ENCODE measurements around the gene B3GAT3.

Gene B3GAT3

GRCh38 chr11:62621567-62622470, at the start of gene B3GAT3:
Gene B3GAT3 (minus strand): TSS chr11:62621986. CDS start chr11:62621947, 39 bp downstream.
- in situ Hi-C loops (cut with MboI; ENCODE audit: low pct_unique_long_range_greater_than_20kb, low sequenced_read_pairs, unreplicated experiment), result no loop called here
- peak; percentile 99 for DNase-seq (ENCODE audit: low spot score)
- TF ChIP-seq CTCF (IDR thresholded peaks at IDR 0.05; ENCODE audit: extremely low read depth, insufficient read depth, missing control alignments), result no peak

- no peak for TF ChIP-seq CTCF (IDR thresholded peaks at IDR 0.05; ENCODE audit: extremely low read depth, insufficient read depth, missing control alignments)
- in situ Hi-C loops (cut with MboI; ENCODE audit: low pct_unique_long_range_greater_than_20kb, low sequenced_read_pairs, unreplicated experiment), result no loop called here
- DNase-seq (ENCODE audit: low spot score), result no peak
Observed at GRCh38 chr11:62671236-62671607, 49.4 kb upstream of the B3GAT3 start.

GRCh38 chr11:62669420-62670161, 47.8 kb upstream of the B3GAT3 start:
- in situ Hi-C loops (cut with MboI; ENCODE audit: low pct_unique_long_range_greater_than_20kb, low sequenced_read_pairs, unreplicated experiment), result no loop called here
- DNase-seq (ENCODE audit: low spot score), result no peak
- TF ChIP-seq CTCF (IDR thresholded peaks at IDR 0.05; ENCODE audit: extremely low read depth, insufficient read depth, missing control alignments), result no peak

- no peak for TF ChIP-seq CTCF (IDR thresholded peaks at IDR 0.05; ENCODE audit: extremely low read depth, insufficient read depth, missing control alignments)
- DNase-seq (ENCODE audit: low spot score), result no peak
- in situ Hi-C loops (cut with MboI; ENCODE audit: low pct_unique_long_range_greater_than_20kb, low sequenced_read_pairs, unreplicated experiment), result no loop called here
Observed at GRCh38 chr11:62667460-62667859, 45.7 kb upstream of the B3GAT3 start.

GRCh38 chr11:62666259-62666926, 44.6 kb upstream of the B3GAT3 start:
- TF ChIP-seq CTCF (IDR thresholded peaks at IDR 0.05; ENCODE audit: extremely low read depth, insufficient read depth, missing control alignments), result no peak
- in situ Hi-C loops (cut with MboI; ENCODE audit: low pct_unique_long_range_greater_than_20kb, low sequenced_read_pairs, unreplicated experiment), result no loop called here
- no peak for DNase-seq (ENCODE audit: low spot score)

GRCh38 chr11:62665599-62666258, 43.9 kb upstream of the B3GAT3 start:
- in situ Hi-C loops (cut with MboI; ENCODE audit: low pct_unique_long_range_greater_than_20kb, low sequenced_read_pairs, unreplicated experiment), result no loop called here
- DNase-seq (ENCODE audit: low spot score), result no peak
- no peak for TF ChIP-seq CTCF (IDR thresholded peaks at IDR 0.05; ENCODE audit: extremely low read depth, insufficient read depth, missing control alignments)

Measured in GM13977 (cell line).